Measurements from ENCODE around the gene PPME1. TPM values are rescaled to one million over a fixed set of nuclear protein-coding genes. Genes with fewer than 3 reads are reported as not detected.

Gene PPME1
- total RNA-seq, 1 donor, result 22.4 TPM

- DNase-seq (ENCODE audit: low read depth), result peak; percentile 18
- no peak for TF ChIP-seq CTCF (IDR thresholded peaks at IDR 0.05; ENCODE audit: insufficient read depth, low read length)
These were observed 49.3 kb downstream of the PPME1 start for GRCh38 chr11:74220376-74220775.

DNA sequence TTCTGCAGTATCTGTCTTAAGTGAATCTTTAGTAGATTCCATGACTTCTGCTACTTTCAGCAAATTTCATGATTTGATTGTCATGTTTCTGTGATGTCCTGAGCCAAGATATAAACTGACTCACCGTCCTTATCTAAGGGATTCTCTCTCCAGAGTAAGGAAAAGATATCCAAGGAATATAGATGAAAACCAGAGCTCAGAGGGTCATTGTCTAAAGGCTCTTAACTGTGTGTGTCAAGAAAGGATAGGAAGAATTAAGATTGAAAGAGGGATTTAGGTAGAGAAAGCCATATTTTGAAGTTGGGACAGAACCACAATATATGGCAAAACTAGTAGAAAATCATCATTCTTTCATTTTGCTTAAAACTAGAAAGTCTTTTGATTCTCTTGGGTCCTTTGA lies 50.7 kb downstream of the PPME1 start:
- DNase-seq (ENCODE audit: low read depth), result peak; percentile 13
- no peak overlapping the region for H3K4me3 ChIP-seq (ENCODE audit: low read depth, low read length)
- TF ChIP-seq CTCF (IDR thresholded peaks at IDR 0.05; ENCODE audit: insufficient read depth, low read length), result no peak

More at GRCh38 chr11:74220376-74220775, 49.3 kb downstream of the PPME1 start:
- no peak overlapping the region for H3K4me3 ChIP-seq (ENCODE audit: low read depth, low read length)

DNA sequence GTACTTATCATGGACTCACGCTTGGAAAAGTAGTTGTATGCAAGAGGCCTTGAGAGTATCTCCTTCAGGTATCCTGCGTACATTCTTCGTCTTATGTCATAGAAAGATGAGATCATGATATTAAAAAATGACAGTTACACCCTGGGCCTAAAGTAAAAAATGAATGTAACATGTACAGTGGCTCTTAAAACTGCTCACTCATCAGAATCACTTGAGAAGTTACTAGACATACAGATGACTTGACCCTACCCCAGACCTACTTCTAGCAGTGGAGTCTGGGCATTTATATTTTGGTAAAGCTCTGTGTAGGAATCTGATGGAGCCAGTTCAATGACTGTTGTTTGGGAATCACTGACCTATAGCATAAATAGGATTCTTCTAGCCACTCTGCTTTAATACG lies 54.5 kb downstream of the PPME1 start:
- H3K4me3 ChIP-seq (ENCODE audit: low read depth, low read length), result no peak overlapping the region
- no peak for DNase-seq (ENCODE audit: low read depth)
- TF ChIP-seq CTCF (IDR thresholded peaks at IDR 0.05; ENCODE audit: insufficient read depth, low read length), result no peak

DNA sequence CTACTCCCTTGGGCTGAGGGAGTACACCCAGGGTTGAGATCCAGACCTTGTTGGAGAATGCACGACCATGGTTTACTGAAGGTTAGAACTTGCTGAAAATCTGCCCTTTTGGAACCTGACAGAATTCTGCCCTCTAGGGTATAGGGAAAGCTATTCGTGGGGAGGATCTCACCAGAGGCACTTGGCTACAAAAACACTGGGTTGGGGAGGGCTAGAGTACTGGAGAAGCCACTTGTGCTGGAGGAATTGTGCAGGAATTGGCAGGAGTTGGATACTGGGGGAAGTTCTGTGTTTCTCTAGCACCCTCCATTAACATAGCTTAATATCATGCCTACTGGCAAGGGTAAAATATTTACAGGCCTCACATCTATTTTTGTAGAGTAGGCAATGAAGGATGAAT lies 55.8 kb downstream of the PPME1 start:
- H3K4me3 ChIP-seq (ENCODE audit: low read depth, low read length), result no peak overlapping the region
- TF ChIP-seq CTCF (IDR thresholded peaks at IDR 0.05; ENCODE audit: insufficient read depth, low read length), result no peak

DNA sequence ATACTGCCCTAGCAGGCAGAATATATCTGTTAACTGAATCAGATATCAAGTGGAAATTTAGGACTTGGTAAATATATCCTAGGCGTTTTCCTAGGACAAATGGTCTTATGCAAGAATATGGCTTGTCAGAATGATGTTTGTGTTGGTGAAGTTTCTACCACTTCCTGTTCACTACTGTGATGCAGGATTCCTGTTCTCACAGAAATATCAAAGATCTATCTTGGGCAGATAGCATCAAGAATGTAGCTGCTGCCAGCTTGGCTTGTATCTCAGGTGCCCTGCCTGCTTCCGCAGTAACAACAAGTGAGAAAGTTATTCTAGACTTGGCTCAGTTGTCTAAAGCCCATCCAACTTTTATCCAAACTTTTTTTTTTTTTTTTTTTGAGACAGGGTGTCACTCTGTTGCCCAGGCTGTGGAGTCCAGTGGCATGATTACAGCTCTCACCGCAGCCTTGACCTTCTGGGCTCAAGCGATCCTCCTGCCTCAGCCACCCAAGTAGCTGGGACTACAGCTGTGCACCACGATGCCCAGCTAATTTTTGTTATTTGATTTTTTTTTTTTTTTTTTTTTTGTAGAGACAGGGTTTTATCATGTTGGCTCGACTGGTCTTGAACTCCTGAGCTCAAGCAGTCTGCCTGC lies 61.3 kb downstream of the PPME1 start:
- TF ChIP-seq CTCF (IDR thresholded peaks at IDR 0.05; ENCODE audit: insufficient read depth, low read length), result no peak
- DNase-seq (ENCODE audit: low read depth), result no peak
- H3K4me3 ChIP-seq (ENCODE audit: low read depth, low read length), result no peak overlapping the region

More for the DNA sequence above, 55.8 kb downstream of the PPME1 start:
- DNase-seq (ENCODE audit: low read depth), result no peak

GRCh38 chr11:74233683-74234082 lies 62.6 kb downstream of the PPME1 start:
- DNase-seq (ENCODE audit: low read depth), result no peak
- H3K4me3 ChIP-seq (ENCODE audit: low read depth, low read length), result no peak overlapping the region
- no peak for TF ChIP-seq CTCF (IDR thresholded peaks at IDR 0.05; ENCODE audit: insufficient read depth, low read length)

DNA sequence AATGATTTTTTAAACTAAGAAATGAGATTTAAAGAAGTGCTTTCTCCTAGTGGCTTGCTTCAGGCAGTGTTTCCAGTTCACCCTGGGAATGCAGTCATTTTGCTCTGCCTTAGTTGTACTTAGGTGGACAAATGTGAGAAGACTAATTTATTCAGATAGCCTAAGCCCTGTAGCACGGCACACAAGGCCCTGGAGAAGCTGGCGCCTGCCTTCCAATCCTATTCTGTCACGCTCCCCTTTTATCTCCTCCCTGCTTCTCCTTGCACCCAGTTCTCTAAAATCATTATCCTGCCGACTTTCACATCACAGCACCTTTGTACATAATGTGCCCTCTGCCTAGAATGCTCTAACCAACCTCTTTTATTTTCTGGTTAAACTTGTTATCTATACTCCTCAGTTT lies 64.0 kb downstream of the PPME1 start:
- DNase-seq (ENCODE audit: low read depth), result no peak
- no peak for TF ChIP-seq CTCF (IDR thresholded peaks at IDR 0.05; ENCODE audit: insufficient read depth, low read length)

More for the DNA sequence above, 64.0 kb downstream of the PPME1 start:
- H3K4me3 ChIP-seq (ENCODE audit: low read depth, low read length), result no peak overlapping the region
